Neural cell (in vitro differentiated cells): Measurements from ENCODE around the gene FTSJ3. TPM values are rescaled to one million over a fixed set of nuclear protein-coding genes. Genes with fewer than 3 reads are reported as not detected.

Experiments
- H2AFZ ChIP-seq: fragments of 200-600, 300-800 bp; sonication (generic), shearing (Covaris generic); 2 replicates; pipeline ENCODE4 v1.6.0; 2014; ENCODE audit warnings: low read depth, mild to moderate bottlenecking, antibody characterized with exemption, low read length, moderate library complexity
- H3F3A ChIP-seq: fragments of 200-600 bp; shearing (Covaris generic); 2 replicates; pipeline ENCODE4 v1.6.1; 2016; ENCODE audit warnings: mild to moderate bottlenecking, moderate library complexity, mixed read lengths, antibody characterized with exemption, low read length; ENCODE audit not compliant: insufficient read depth, poor library complexity, severe bottlenecking
- H3K27ac ChIP-seq: fragments of 200-600, 300-800 bp; sonication (generic), shearing (Covaris generic); 2 replicates; pipeline ENCODE4 v1.5.1; 2014; ENCODE audit warnings: mild to moderate bottlenecking, low read length, moderate library complexity
- H3K27me3 ChIP-seq: fragments of 300-800, 200-600 bp; sonication (generic), shearing (Covaris generic); 2 replicates; pipeline ENCODE4 v1.6.0; 2014; ENCODE audit warnings: mild to moderate bottlenecking, low read depth, low read length, moderate library complexity; ENCODE audit not compliant: insufficient read depth
- H3K36me3 ChIP-seq: fragments of 300-800, 200-600 bp; sonication (generic), shearing (Covaris generic); 2 replicates; pipeline ENCODE4 v1.5.1; 2014; ENCODE audit warnings: mild to moderate bottlenecking, antibody characterized with exemption, low read length, moderate library complexity; ENCODE audit not compliant: insufficient read depth
- H3K4me2 ChIP-seq: fragments of 300-800, 200-600 bp; sonication (generic), shearing (Covaris generic); 2 replicates; pipeline ENCODE4 v1.6.0; 2014; ENCODE audit warnings: mild to moderate bottlenecking, low read length
- H3K4me3 ChIP-seq: fragments of 300-800, 200-600 bp; sonication (generic), shearing (Covaris generic); 2 replicates; pipeline ENCODE4 v1.5.1; 2014; ENCODE audit warnings: mild to moderate bottlenecking, low read length, moderate library complexity
- H3K79me2 ChIP-seq: fragments of 200-600 bp; shearing (Covaris generic); replicated peaks from 2 replicates; pipeline ENCODE4 v1.6.0; 2014; ENCODE audit warnings: mild to moderate bottlenecking, low read length, moderate library complexity; ENCODE audit not compliant: insufficient read depth
- H3K9ac ChIP-seq: fragments of 300-800, 200-600 bp; sonication (generic), shearing (Covaris generic); 2 replicates; pipeline ENCODE4 v1.6.1; 2016; ENCODE audit warnings: mild to moderate bottlenecking, low read length, mixed read lengths
- H3K9me2 ChIP-seq: fragments of 200-600 bp; shearing (Covaris generic); 2 replicates; pipeline ENCODE4 v1.6.1; 2016; ENCODE audit warnings: mild to moderate bottlenecking, low read length, mixed read lengths; ENCODE audit not compliant: insufficient read depth
- H3K9me3 ChIP-seq: fragments of 200-600, 300-800 bp; sonication (generic), shearing (Covaris generic); 2 replicates; pipeline ENCODE4 v1.6.1; 2016; ENCODE audit warnings: mild to moderate bottlenecking, mixed run types, low read length, moderate library complexity, mixed read lengths
- H4K20me1 ChIP-seq: fragments of 200-600 bp; shearing (Covaris generic); 2 replicates; pipeline ENCODE4 v1.6.1; 2016; ENCODE audit warnings: mild to moderate bottlenecking, mixed run types; ENCODE audit not compliant: insufficient read depth
- CTCF ChIP-seq: fragments of 450-650 bp; IDR thresholded peaks from 2 replicates; pipeline ENCODE4 v1.5.1; 2014; ENCODE audit warnings: antibody characterized with exemption, mild to moderate bottlenecking, moderate library complexity; ENCODE audit not compliant: poor library complexity, severe bottlenecking
- EP300 ChIP-seq: fragments of 450-650 bp; conservative IDR thresholded peaks from 2 replicates; pipeline ENCODE4 v1.6.1; 2014; ENCODE audit warnings: antibody characterized with exemption, mild to moderate bottlenecking, moderate library complexity; ENCODE audit not compliant: poor library complexity, severe bottlenecking
- EZH2 ChIP-seq: fragments of 200-600, 300-800 bp; shearing (Covaris generic), sonication (generic); IDR thresholded peaks from 2 replicates; pipeline ENCODE4 v1.6.1; 2014; ENCODE audit warnings: antibody characterized with exemption, low read length, borderline replicate concordance, mild to moderate bottlenecking; ENCODE audit not compliant: insufficient read depth, poor library complexity, severe bottlenecking
- MXI1 ChIP-seq: fragments of 450-650 bp; conservative IDR thresholded peaks from 2 replicates; pipeline ENCODE4 v1.6.1; 2014; ENCODE audit warnings: antibody characterized with exemption, mild to moderate bottlenecking; ENCODE audit not compliant: poor library complexity, severe bottlenecking
- POLR2AphosphoS5 ChIP-seq: IDR thresholded peaks from 2 replicates; pipeline ENCODE4 v1.6.1; 2012
- RAD21 ChIP-seq: fragments of 450-650 bp; conservative IDR thresholded peaks from 2 replicates; pipeline ENCODE4 v1.6.1; 2014; ENCODE audit warnings: antibody characterized with exemption, mild to moderate bottlenecking, moderate library complexity
- REST ChIP-seq: IDR thresholded peaks from 2 replicates; pipeline ENCODE4 v1.6.1; 2012; ENCODE audit warnings: borderline replicate concordance
- SMC3 ChIP-seq: fragments of 450-650 bp; conservative IDR thresholded peaks from 2 replicates; pipeline ENCODE4 v1.6.1; 2014; ENCODE audit warnings: antibody characterized with exemption, mild to moderate bottlenecking, moderate library complexity; ENCODE audit not compliant: poor library complexity
- TAF1 ChIP-seq: IDR thresholded peaks from 2 replicates; pipeline ENCODE4 v1.6.1; 2012; ENCODE audit warnings: low read depth
- polyA plus RNA-seq: library from polyadenylated mRNA; depleted of rRNA; stranded (reverse); fragments of >200 nt; gene quantifications from 2 replicates; pipeline ENCODE4 v1.2.3, GENCODE V29; 2014

The FTSJ3 gene
- polyA plus RNA-seq, 1 donor from 2014 or later = 23.2 TPM

- Histone ChIP-seq H3K27ac (no peak overlapping the region), H3K36me3 (peaks cover 15% of the 10 kb centered on the region), H4K20me1 (no peaks in the 10 kb centered on the region), H3K4me2 (no peak overlapping the region), H3K79me2 (no peaks in the 10 kb centered on the region), H3K9ac (no peak overlapping the region), H3F3A (no peaks in the 10 kb centered on the region), H3K27me3 (no peaks in the 10 kb centered on the region), H3K9me3 (no peaks in the 10 kb centered on the region), H3K9me2 (no peaks in the 10 kb centered on the region), H2AFZ (no peak overlapping the region), H3K4me3 (no peak overlapping the region)
- TF ChIP-seq CTCF = no peak
- no peak for TF ChIP-seq SMC3
- no peak for TF ChIP-seq REST
- no peak for TF ChIP-seq RAD21
- TF ChIP-seq POLR2AphosphoS5 = no peak
- no peak for TF ChIP-seq EZH2
- TF ChIP-seq EP300 = no peak
Observed at GRCh38 chr17:63809970-63810369, 17.5 kb downstream of the FTSJ3 start.

- Histone ChIP-seq H3K9ac (no peak overlapping the region), H4K20me1 (no peaks in the 10 kb centered on the region), H2AFZ (no peak overlapping the region), H3K27me3 (no peaks in the 10 kb centered on the region), H3K27ac (no peak overlapping the region), H3K4me2 (no peak overlapping the region), H3K79me2 (no peaks in the 10 kb centered on the region), H3K36me3 (no peaks in the 10 kb centered on the region), H3K9me3 (no peaks in the 10 kb centered on the region), H3F3A (no peaks in the 10 kb centered on the region), H3K4me3 (no peak overlapping the region), H3K9me2 (no peaks in the 10 kb centered on the region)
- TF ChIP-seq EP300 (no peak), SMC3 (no peak), RAD21 (no peak), TAF1 (no peak), REST (no peak), MXI1 (no peak), EZH2 (no peak), CTCF (no peak)
Observed at GRCh38 chr17:63805591-63805990, 21.9 kb downstream of the FTSJ3 start.
